Fibroblast of the conjunctiva (primary cell): ENCODE results near the gene TMEM165.

Experiments used
- DNase-seq: peaks from one replicate; pipeline ENCODE4 v3.0.0-alpha.2; 2010; ENCODE audit warnings: low read depth

TMEM165 gene

DNA sequence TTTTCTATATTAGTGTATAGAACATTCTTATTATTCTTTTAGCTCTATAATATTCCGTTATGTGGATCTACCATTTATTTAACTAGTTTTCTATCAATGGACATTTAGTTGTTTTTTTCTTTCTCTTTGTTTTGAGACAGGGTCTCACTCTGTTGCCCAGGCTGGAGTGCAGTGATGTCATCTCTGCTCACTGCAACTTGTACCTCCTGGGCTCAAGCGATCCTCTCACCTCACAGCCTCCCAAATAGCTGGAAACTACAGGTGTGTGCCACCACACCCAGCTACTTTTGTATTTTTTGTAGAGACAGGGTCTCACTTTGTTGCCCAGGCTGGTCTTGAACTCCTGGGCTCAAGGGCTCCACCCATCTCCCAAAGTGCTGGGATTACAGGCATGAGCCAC is 10.8 kb downstream of the TMEM165 start:
- DNase-seq, result no peak

DNA sequence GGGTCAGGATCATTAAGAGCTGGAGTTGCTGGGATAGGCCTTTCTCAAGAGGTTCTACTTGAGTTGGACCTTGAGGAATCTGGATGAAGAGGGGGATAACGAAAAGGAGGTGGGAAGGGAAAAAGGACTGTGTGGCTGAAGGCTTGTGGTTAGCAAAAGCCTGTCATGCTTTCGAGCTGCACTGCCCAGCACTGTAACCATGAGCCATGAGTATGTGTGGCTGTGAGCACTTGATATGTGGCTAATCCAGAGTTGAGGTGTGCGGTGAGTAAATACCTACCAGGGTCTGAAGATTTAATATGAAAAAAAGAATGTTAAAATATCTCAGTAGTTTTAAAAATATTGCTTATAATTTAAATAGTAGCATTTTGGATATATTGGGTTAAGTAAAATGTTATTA is 11.4 kb downstream of the TMEM165 start:
- no peak for DNase-seq

DNA sequence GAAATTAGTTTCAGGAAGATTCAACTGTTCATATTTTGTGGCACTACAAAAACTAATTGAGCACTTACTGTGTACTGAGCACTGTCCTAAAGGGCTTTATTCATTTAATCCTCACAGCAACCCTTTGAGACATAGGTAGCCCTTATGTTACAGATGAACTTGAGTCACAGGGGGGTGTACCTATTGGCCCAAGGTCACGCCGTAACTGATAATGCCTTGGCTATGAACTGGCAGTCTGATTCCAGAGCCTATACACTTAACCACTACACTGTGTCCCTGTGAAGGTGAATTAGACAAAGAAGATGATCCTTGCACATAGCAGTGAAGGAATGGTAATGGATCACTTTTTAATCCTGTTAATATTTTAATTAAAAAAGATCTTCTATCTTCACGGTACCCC is 12.0 kb downstream of the TMEM165 start:
- DNase-seq, result no peak

DNA sequence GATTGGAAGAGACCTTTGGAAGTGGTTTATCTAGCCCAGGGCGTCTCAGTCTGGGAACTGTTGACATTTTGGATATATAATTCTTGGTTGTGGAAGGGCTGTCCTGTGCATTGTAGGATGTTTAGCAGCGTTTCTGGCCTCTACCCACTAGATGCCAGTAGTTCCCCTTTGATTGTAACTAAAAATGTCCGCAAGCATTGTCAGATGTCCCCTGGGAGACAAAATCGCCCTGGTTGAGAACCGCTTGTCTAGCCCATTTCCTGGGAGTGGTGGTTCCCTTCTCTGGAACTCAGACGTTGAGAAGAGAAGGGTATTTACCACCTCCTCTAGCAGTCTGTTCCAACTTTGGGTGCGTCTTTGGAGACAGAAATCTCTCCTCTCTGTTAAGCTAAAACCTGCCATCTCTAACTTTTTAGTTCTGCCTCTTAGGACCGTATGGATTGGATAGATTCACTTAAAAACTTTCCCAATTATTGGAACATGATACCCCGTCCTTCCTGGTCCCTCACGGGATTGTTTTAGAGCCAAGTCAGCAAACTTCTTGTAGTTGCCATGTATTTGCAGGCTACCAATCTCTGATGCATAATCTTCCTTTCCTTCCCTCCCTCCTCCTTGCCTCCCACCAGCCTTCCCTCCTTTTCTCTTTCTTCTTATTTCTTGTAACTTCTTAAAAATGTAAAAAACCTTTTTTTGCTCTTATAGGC is 13.9 kb downstream of the TMEM165 start:
- no peak for DNase-seq

DNA sequence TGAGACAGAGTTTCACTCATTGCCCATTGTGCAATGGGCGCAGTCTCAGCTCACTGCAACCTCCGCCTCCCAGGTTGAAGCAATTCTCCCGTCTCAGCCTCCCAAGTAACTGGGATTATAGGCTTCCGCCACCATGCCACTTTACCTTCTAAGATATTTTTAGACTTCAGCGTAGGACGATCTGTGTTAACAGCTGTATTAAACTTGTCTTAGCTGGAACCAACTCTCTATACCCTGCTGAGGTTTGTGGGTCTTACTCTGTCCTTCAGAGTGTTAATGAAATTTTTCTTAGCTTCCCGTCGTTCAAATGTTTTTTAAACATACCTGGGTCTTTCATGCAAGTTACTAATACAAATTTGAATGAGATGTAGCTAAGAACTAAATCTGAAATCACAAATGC is 14.7 kb downstream of the TMEM165 start:
- no peak for DNase-seq

DNA sequence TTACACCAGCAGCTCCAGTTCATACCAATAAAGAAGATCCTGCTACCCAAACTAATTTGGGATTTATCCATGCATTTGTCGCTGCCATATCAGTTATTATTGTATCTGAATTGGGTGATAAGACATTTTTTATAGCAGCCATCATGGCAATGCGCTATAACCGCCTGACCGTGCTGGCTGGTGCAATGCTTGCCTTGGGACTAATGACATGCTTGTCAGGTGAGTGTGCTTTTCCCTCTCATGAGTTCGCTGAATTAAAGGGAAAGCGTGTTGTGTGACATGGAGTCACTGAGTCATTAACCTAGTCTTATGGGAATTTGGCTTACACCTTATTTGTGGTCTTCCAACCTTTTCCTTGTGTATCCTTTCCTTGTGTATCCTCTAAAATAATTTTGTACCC is 15.9 kb downstream of the TMEM165 start:
- no peak for DNase-seq

DNA sequence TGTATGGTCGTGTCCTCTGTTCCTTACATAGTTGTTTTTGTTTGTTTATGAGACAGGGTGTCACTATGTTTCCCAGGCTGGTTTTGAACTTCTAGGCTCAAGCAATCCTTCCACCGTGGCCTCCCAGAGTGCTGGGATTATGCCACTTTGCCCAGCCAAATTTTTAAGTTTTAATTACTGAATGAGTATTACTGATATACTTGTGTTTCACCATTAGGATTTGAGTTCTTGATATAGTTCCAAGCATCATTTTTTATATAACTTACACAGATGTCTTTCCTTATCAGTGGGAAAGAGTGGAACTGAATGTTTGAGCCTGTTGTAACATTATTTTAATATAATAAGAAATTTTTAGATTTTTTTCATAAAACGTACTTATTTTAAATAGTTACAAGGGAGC is 20.4 kb downstream of the TMEM165 start:
- no peak for DNase-seq

DNA sequence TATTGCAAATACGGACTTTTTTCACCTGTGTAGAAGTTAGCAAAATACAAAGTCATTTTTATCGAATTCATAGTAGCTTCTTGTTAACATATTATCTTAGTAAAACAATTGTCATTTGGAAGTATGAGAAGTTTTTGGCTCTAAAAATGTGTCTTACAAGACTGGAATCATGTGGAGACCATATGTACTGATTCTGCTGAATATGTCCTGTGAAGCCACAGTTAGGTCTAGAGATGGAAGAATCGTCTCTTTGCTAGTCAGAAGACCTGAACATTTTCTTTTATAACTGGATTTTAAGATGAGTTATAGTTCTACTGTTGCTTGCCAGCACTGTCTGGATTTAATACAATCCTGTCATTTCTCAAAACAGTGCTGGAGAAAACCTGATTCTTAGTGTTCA is 29.0 kb downstream of the TMEM165 start:
- DNase-seq, result no peak

DNA sequence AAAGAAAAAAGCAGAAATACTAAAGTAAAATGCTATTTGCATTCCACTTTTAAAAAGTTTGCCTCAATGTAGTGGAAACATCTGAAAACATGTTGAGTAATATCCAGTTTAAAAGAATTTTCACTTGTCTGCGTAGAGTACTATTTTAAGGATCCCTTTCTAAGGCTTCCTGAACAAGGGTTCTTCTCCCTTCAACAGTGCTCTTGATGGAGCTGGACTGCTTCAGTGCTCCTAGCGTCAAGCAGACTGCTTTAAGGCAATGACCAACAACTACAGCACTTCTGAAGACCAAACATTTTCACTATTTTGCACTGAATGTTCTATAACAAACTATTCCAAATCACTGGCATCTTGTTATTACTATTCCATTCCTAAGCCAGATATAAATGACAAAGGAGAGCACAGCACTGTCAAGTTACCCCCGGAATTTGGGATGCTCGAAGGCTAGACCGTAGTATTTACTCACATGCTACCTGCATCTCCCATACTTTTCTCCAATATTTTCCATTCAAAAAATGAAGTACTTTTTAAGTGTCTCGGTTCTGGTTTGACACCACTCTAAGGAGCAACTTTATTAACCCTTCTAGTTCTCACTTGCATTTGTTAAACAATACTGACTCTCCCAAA is 36.1 kb downstream of the TMEM165 start:
- no peak for DNase-seq

DNA sequence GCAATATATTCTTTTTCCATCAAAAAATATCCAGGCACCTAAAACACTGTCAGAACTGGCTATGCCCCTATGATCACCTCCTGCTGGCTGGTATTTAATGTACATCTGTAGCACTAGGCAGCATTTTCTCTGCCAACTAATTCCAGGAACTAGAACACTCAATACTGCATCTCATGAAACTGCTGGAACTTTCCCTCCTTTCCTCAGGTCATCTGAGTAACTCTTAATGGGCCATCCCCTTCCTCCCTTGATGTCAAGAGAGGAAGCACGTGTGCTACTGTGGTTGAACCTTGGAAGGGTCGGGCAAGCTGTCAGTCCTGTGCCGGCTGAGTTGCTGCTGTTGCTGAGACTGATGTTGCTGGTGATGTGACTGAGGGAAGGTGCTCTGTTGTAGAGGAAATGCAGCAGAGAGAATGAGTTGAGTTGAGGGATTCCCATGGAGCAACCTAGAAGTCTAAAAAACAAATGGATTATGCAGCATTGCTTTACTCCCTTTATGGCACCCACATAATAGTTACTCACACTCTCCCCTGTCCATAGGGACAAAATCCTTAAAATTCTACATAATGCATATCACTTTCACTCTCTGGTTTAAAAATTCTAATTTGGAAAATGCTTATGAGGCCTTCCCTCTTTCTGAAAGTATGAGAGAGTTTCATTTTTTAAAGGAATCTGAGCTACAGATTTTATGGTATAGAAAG is 39.5 kb downstream of the TMEM165 start:
- peak; percentile 18 for DNase-seq

DNA sequence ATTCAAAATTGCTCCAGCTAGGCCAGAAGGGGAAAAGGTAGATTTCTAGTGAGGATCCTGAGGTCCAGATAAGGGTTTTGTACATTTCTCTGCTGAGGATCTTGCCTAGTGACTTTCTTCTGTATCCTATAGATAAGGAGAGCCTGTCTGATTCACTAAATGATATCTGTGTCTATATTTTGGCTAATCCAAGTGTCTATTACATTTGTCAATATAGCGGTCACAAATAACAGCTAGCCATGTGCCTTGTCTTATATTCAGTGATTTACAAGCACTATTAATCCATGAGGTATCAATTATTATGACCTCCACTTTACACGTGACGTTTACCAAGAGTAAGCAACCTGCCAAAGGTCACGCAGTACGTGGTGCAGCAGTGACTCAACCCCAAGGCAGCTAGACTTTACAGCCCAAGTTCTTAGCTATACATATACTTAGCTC is 41.6 kb downstream of the TMEM165 start:
- peak; percentile 16 for DNase-seq

DNA sequence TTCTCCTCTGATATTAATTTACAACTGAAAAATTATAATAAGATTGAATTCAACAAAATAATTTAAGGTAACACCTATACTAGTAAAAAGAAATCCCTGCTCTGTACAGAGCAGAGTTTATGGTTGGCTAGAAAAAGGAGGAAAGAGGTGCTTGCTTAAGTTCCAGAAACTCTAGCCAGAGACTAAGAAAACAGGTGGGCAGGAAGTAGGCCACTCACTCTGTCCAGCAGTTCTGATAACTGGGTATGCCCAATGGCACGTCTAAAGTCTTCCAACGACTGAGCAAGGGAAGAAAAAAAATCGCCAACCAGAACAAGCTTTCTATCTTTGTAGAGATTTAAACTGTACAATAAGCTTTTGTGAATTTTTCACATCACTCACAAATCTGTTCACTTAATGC is 42.1 kb downstream of the TMEM165 start:
- DNase-seq, result no peak

DNA sequence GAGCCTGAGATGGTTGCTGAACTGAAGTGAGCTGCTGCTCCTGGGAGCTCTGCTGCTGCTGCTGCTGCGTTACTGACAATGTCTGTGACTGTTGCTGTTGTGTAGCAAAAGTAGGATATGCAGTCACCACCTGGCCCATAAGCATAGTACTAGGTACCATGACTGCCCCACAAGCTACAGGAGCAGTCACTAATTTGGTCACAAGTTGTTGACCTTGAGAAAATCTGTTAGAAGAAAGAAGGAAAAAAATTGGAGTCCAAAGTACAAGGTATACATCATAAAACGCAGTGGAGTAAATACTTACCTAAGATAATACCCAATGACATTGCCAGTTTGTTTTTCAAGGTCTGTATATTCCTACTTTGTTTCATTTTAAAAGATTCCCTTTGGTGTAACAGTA is 42.6 kb downstream of the TMEM165 start:
- no peak for DNase-seq

DNA sequence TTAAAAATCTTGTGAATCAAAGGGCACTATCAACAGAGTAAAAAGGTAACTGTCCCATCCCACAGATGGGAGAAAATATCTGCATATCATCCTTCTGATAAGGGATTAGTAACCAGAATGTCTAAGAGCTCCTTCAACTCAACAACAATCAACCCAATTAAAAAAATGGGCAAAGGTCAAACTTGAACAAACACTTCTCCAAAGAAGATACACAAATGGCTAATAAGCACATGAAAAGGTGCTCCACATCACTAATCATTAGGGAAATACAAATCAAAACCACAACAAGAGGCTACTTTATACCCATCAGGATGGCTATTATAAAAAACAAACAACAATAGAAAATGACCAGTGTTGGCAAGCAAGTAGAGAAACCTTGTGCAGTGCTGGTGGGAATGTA is 43.3 kb downstream of the TMEM165 start:
- no peak for DNase-seq

DNA sequence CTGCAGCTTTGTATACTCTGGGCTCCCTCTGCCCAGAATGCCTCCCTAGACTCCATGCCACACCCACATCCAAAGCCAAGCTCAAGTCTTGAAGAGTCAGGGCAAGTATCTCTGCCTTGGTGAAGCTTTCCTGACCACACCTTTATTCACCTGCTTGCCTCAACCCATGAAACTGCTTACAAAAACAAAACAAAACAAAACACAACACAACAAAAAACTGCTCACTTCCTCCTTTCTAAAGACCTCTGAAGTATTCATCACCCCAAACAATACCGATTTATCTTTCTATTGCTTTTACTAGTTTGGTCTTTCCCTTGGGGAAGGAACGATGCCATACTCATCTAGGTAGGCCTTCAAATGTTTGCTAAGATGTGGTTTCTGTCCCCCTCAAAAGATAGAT is 45.0 kb downstream of the TMEM165 start:
- DNase-seq, result no peak

DNA sequence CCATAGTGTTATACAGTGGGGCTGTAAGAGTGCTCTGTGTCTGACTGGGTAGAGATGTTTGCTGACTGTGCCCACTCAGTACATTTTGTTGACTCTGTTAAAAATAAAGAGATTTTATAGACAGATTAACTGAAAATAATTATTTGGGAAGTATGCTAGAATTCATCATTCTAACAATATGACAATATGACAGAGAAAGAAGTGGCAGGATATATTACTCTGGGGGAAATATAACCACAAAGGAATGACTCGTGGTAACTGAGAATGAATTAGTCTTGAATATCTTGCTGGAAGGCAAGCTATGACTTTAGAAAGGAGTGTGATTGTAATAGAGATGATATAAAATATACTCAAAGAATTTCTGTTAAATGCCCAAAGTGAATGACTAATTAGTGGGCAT is 46.8 kb downstream of the TMEM165 start:
- DNase-seq, result no peak

DNA sequence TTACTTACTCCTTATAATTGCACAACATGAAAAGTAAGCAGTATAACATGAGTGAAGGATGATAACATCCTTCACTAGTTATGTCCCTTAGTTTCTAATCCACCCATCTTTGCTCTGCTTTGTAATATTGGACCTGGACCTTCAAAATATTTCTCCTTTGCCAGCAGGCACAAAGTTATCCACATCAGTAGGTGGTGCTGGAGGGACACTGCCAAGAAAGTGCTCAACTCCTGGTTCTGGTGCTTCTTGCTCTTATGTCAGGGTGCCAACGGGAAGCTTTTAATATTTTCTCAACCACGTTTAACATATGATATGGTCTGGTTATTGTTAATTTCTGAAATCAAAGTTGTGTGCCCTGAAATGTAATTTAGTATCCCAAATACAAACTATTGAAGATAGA is 49.1 kb downstream of the TMEM165 start:
- peak; percentile 32 for DNase-seq

DNA sequence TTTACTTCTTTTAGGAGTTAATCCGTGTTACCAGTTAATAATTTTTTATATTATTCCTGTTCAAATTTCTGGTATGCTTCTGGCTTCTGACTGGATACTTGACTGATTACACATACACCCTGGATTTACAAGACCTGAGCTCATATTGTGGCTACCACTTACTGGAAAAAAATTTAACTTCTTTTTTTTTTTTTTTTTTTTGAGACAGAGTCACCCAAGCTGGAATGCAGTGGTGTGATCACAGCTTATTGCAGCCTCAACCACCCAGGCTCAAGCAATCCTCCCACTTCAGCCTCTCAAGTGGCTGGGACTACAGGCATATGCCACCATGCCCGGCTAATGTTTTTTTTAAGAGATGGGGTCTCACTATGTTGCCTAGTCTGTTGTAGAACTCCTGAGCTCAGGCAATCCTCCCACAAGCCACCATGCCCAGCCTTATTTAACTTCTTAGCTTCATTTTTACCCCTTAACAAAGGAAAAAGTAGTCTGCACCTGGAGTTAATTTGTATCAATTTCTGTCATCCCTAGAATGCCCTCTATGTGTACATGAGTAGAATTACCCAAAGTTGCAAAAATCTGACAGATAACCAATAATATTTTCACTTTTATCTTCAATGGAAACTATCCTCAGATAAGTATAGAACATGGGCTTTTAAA is 50.3 kb downstream of the TMEM165 start:
- DNase-seq, result peak; percentile 10

DNA sequence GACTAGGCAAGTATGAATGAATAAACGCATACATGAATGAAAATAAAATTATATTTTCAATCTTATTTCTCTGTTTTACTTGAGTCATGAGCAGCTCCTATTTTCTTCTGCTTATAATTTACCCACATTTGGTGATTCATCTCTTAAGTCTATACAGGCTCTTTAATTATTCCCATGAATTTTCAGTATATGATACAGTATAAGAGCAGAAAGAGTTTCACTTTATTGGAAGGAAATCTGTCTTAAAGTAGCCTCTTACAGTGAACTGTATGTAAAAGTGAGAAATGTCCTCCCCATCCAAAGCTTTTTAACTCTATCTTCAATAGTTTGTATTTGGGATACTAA is 50.8 kb downstream of the TMEM165 start:
- DNase-seq, result no peak

DNA sequence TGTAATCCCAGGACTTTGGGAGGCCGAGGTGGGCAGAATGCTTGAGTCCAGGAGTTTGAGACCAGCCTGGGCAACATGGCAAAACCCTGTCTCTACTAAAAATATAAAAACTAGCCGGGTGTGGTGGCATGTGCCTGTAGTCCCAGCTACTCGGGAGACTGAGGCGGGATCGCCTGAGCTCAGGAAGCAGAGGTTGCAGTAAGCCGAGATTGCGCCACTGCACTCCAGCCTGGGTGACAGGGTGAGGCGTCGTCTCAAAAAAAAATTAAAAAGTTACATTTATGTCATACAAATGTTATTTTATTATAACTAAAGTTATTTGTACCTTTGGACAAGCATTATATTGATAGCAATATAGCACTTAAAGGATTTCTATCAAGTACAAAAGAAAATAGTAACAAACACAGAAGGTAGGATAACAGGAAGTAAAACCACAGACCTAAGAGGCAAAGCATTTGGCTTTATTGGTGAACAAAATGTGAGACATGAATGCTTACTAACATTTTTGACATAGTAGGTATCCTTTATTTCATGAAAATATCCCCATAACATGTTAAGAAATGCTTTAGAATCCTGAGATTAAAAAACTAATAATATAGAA is 51.5 kb downstream of the TMEM165 start:
- no peak for DNase-seq

DNA sequence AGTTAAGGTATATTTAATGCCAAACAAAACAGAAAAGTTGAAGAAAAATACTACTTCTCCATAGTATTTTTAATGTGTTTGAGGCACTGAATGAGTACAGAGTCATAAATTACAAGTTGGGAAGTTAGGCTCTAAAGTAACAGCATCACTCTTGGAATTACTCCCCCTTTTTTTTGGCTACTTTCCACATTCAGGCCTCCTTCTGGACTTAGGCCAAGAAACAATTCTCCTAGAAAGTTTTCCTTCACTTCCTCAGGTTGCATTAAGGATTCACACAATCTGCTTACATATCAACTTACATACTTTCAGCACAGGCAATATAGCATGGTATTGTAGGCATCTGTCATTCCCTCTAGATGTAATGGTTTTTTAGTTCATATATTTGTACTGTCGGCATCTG is 52.1 kb downstream of the TMEM165 start:
- no peak for DNase-seq

DNA sequence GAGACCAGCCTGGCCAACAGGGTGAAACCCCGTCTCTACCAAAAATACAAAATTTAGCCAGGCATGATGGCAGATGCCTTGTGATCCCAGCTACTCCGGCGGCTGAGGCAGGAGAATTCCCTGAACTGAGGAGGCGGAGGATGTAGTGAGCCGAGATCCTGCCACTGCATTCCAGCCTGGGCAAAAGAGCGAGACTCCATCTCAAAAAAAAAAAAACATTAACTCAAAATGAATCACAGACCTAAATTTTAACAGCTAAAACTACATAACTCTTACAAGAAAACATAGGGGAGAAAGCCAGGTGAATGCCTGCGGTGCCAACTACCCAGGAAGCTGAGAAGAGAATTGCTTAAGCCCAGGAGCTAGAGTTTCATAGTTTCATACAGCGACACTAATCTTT is 54.8 kb downstream of the TMEM165 start:
- no peak for DNase-seq

DNA sequence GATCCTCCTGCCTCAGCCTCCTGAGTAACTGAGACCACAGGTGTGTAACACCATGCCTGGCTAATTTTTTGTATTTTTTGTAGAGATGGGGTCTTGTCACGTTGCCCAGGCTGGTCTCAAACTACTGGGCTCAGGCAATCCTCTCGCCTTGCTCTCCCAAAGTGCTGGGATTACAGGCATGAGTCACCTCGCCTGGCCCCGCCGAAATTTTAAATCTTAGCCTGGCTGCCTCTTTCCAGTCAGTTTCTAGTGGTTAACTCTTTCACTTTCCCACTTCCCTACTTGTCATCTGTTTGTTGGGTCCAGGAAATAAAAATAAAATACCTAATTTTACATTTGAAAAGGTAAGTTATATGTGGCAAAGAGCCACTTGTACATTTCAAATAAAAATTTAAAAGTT is 62.4 kb downstream of the TMEM165 start:
- DNase-seq, result no peak
